GM12875 (cell line): ENCODE results near the gene SPP1.

ENCODE experiments used
- H3K4me3 ChIP-seq: one replicate; pipeline ENCODE4 v1.5.1; 2011; ENCODE audit warnings: low read depth, low read length, control low read depth
- CTCF ChIP-seq: IDR thresholded peaks from 2 replicates; pipeline ENCODE4 v1.5.1; 2011; ENCODE audit warnings: low read depth, mild to moderate bottlenecking, control low read depth, inconsistent platforms, low read length, moderate library complexity, borderline replicate concordance; ENCODE audit not compliant: insufficient read depth

SPP1 gene

DNA sequence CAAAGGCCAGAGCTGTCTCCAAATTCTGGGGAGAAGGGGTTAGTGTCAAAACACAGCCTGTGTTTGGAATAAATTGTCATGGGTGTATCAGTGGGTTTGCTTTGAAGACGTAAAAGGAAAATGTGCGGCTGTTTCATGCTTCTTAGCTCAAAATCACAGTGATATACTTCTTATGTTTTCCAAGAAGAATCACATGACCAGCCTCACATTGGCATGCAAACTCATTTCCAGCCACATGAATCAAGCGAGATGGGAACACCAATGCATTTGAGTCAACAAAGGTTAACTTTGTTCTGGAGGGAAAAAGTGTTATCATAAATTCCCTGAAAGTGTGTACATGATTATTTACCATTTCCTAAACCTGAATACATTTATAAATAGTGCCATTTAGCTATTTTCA is 19.0 kb upstream of the SPP1 start:
- TF ChIP-seq CTCF: no peak
- no peak overlapping the region for H3K4me3 ChIP-seq

DNA sequence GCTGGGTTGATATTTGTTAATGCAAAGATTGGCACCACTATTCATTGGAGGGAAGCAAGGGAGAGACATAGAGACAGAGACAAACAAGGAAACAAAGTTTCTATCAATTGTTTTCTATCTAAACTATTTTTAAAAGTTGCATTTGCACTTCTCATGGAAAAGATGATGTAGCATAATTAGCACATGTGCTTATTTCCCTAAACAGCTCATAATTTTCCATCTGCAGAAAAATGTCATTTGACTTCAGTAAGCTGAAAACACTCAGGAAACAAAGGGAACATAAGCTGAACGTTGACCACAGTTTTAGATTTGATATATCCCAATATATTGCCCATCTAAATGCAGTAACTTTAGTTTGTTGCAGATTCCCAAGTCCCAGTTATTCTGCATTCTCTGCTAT is 18.5 kb upstream of the SPP1 start:
- H3K4me3 ChIP-seq: no peak overlapping the region
- no peak for TF ChIP-seq CTCF

DNA sequence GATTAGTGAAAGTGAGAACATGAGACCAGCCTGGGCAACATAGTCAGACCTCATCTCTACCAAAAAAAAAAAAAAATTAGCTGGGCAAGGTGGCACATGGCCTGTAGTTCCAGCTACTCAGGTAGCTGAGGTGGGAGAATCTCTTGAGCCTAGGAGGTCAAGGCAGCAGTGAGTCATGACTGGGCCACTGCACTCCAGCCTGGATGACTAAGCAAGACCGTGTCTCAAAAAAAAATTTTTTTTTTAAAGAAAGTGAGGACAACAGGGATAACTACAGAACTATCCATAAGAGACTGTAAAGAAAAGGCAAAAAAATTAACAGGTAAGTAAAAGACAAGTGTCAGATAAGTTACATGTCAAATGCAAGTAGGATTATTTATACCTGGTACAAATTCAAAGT is 13.5 kb upstream of the SPP1 start:
- TF ChIP-seq CTCF: no peak
- no peak overlapping the region for H3K4me3 ChIP-seq

- no peak overlapping the region for H3K4me3 ChIP-seq
- no peak for TF ChIP-seq CTCF
Observed at GRCh38 chr4:87962398-87963146, 12.9 kb upstream of the SPP1 start.

DNA sequence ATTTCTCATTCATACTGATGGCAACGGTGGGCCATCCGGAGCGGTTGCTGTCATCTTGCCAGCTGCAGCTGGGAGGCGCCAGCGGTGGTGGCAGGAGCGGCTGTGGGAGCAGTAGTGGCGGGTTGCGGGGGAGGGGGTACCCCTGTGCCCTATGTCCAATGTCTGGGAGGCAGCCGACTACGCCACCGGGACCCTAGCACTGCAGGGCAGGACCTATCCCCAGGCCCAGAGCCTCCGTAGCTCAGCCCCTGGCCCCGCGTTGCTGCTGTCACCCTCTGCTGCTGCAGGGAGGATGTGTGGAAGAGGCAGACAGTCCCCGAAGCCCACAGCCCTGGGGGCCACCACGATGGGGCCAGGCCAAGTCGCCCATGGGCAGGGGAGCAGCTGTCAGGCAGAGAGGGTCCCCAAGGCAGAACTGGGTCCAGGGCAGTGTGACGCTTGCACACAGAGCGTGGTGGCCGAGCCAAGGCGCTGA is 10.0 kb upstream of the SPP1 start:
- TF ChIP-seq CTCF: no peak
- H3K4me3 ChIP-seq: no peak overlapping the region

DNA sequence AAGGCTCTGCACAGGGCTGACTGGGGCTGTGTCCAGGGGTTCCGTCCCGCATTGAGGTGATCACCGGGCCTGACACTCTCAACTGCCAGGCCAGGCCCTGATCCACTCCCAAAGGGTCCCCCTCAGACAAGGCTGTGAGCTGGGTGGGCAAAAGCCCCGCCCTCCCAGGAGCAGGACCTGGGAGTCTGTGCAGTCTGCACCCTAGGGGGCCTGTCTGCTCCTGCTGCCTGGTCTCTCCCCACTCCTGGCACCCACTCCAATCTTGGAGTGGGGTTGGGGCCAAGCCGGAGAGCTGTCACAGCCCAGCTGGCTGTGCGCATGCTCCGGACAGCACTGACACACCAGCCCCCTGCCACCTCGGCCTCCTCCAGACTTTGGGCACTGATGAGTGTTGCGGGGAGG is 9.4 kb upstream of the SPP1 start:
- no peak for TF ChIP-seq CTCF
- no peak overlapping the region for H3K4me3 ChIP-seq

- TF ChIP-seq CTCF: no peak
- no peak overlapping the region for H3K4me3 ChIP-seq
Observed at GRCh38 chr4:87967193-87967592, 8.3 kb upstream of the SPP1 start.
